Measurements from ENCODE around the gene TBC1D2B.

TBC1D2B gene

GRCh38 chr15:78058401-78058935 lies 19.0 kb downstream of the TBC1D2B start:
- H3K4me3 Mint-ChIP-seq = no peak overlapping the region
- H3K27ac Mint-ChIP-seq = peak overlapping the region in 2 of 3 experiments; percentile 73 to 77
- H3K4me1 Mint-ChIP-seq = peaks cover 74% of the 10 kb centered on the region
- no peaks in the 10 kb centered on the region for H3K9me3 Mint-ChIP-seq
- TF ChIP-seq, protein P1, sequence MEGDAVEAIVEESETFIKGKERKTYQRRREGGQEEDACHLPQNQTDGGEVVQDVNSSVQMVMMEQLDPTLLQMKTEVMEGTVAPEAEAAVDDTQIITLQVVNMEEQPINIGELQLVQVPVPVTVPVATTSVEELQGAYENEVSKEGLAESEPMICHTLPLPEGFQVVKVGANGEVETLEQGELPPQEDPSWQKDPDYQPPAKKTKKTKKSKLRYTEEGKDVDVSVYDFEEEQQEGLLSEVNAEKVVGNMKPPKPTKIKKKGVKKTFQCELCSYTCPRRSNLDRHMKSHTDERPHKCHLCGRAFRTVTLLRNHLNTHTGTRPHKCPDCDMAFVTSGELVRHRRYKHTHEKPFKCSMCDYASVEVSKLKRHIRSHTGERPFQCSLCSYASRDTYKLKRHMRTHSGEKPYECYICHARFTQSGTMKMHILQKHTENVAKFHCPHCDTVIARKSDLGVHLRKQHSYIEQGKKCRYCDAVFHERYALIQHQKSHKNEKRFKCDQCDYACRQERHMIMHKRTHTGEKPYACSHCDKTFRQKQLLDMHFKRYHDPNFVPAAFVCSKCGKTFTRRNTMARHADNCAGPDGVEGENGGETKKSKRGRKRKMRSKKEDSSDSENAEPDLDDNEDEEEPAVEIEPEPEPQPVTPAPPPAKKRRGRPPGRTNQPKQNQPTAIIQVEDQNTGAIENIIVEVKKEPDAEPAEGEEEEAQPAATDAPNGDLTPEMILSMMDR (IDR thresholded peaks at IDR 0.05; ENCODE audit: unreplicated experiment in 3 of 3) = no peak
- no peaks in the 10 kb centered on the region for H3K27me3 Mint-ChIP-seq (ENCODE audit: low read depth)
- H3K36me3 Mint-ChIP-seq (ENCODE audit: low read depth) = no peaks in the 10 kb centered on the region

- no peaks in the 10 kb centered on the region for H3K27me3 Mint-ChIP-seq (ENCODE audit: low read depth)
- H3K4me1 Mint-ChIP-seq = peaks cover 69% of the 10 kb centered on the region
- no peak overlapping the region for H3K4me3 Mint-ChIP-seq
- TF ChIP-seq, protein P1 (IDR thresholded peaks at IDR 0.05; ENCODE audit: unreplicated experiment in 3 of 3) = no peak
- H3K27ac Mint-ChIP-seq = peak overlapping the region in 2 of 3 experiments; percentile 55 to 73
- no peaks in the 10 kb centered on the region for H3K9me3 Mint-ChIP-seq
- no peaks in the 10 kb centered on the region for H3K36me3 Mint-ChIP-seq (ENCODE audit: low read depth)
These were observed 19.7 kb downstream of the TBC1D2B start for GRCh38 chr15:78057803-78058202.

DNA sequence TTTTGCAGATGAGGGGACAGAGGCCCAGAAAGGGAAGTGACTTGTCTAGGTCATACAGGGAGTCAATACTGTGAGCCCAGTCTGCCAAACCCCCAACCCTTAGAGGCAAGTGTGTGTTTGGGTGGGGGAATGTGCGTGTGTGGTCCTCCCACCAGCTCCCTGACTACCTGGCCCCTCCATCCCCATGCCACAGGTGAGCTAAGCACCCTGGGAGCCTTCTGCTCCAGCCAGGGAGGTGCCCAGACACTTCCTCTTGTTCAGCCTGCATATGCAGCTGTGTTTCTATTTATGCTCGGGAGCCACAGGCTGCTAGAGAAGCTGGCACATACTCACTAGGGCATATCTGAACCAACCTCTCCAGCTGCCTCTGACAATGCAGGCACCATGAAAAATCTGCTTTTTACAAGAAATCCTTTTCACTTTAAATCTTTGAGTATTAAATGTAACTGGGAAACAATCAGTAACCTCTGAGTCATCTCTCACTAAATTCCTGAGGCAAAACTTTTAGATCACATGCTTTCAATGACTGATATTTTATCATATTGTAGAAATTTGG lies 20.7 kb downstream of the TBC1D2B start:
- TF ChIP-seq, protein P1 (IDR thresholded peaks at IDR 0.05; ENCODE audit: unreplicated experiment in 3 of 3) = no peak
- Mint-ChIP-seq H3K9me3 (no peaks in the 10 kb centered on the region), H3K27ac (peak overlapping the region; percentile 30 to 90 (median 73)), H3K4me1 (peaks cover 69% of the 10 kb centered on the region), H3K4me3 (no peak overlapping the region), H3K36me3 (ENCODE audit: low read depth) (no peaks in the 10 kb centered on the region), H3K27me3 (ENCODE audit: low read depth) (no peaks in the 10 kb centered on the region)

- Mint-ChIP-seq H3K27ac (peak overlapping the region; percentile 31 to 85 (median 73)), H3K4me3 (peak overlapping the region in 1 of 3 experiments; percentile 35), H3K9me3 (no peaks in the 10 kb centered on the region), H3K4me1 (peaks cover 74% of the 10 kb centered on the region), H3K27me3 (ENCODE audit: low read depth) (no peaks in the 10 kb centered on the region), H3K36me3 (ENCODE audit: low read depth) (no peaks in the 10 kb centered on the region)
- TF ChIP-seq, protein P1 (IDR thresholded peaks at IDR 0.05; ENCODE audit: unreplicated experiment in 3 of 3) = no peak
These were observed 21.4 kb downstream of the TBC1D2B start for GRCh38 chr15:78055919-78056713.

- Mint-ChIP-seq H3K4me1 (peaks cover 84% of the 10 kb centered on the region), H3K9me3 (no peaks in the 10 kb centered on the region), H3K27me3 (ENCODE audit: low read depth) (no peaks in the 10 kb centered on the region), H3K27ac (peak overlapping the region in 1 of 3 experiments; percentile 73), H3K4me3 (no peak overlapping the region), H3K36me3 (ENCODE audit: low read depth) (no peaks in the 10 kb centered on the region)
- TF ChIP-seq, protein P1 (IDR thresholded peaks at IDR 0.05; ENCODE audit: unreplicated experiment in 3 of 3) = no peak
These were observed 22.5 kb downstream of the TBC1D2B start for GRCh38 chr15:78054966-78055365.
